ENCODE measurements around the gene CHCHD4. TPM values are rescaled to one million over a fixed set of nuclear protein-coding genes. Genes with fewer than 3 reads are reported as not detected.

The CHCHD4 gene
- total RNA-seq, 1 donor from 2014 or later = 10.8 TPM

GRCh38 chr3:14131134-14131533 is 6.5 kb upstream of the CHCHD4 start:
- Mint-ChIP-seq H3K9me3 (ENCODE audit: low read depth) (no peaks in the 10 kb centered on the region), H3K4me3 (ENCODE audit: low read depth) (no peak overlapping the region), H3K4me1 (ENCODE audit: low read depth) (peaks cover 2% of the 10 kb centered on the region), H3K27ac (no peak overlapping the region), H3K36me3 (ENCODE audit: insufficient read depth) (peaks cover 20% of the 10 kb centered on the region), H3K27me3 (no peaks in the 10 kb centered on the region)
- no peak for DNase-seq (ENCODE audit: low spot score, unreplicated experiment)
- no peak for TF ChIP-seq CTCF (IDR thresholded peaks at IDR 0.05; ENCODE audit: unreplicated experiment)

GRCh38 chr3:14130707-14131106 is 6.0 kb upstream of the CHCHD4 start:
- Mint-ChIP-seq H3K27me3 (no peaks in the 10 kb centered on the region), H3K27ac (no peak overlapping the region), H3K4me1 (ENCODE audit: low read depth) (peaks cover 6% of the 10 kb centered on the region), H3K4me3 (ENCODE audit: low read depth) (no peak overlapping the region), H3K9me3 (ENCODE audit: low read depth) (no peaks in the 10 kb centered on the region), H3K36me3 (ENCODE audit: insufficient read depth) (peaks cover 16% of the 10 kb centered on the region)
- DNase-seq (ENCODE audit: low spot score, unreplicated experiment) = no peak
- no peak for TF ChIP-seq CTCF (IDR thresholded peaks at IDR 0.05; ENCODE audit: unreplicated experiment)

GRCh38 chr3:14130230-14130629 is 5.6 kb upstream of the CHCHD4 start:
- Mint-ChIP-seq H3K4me1 (ENCODE audit: low read depth) (peaks cover 8% of the 10 kb centered on the region), H3K9me3 (ENCODE audit: low read depth) (no peaks in the 10 kb centered on the region), H3K27me3 (no peaks in the 10 kb centered on the region), H3K27ac (no peak overlapping the region), H3K36me3 (ENCODE audit: insufficient read depth) (peaks cover 16% of the 10 kb centered on the region), H3K4me3 (ENCODE audit: low read depth) (no peak overlapping the region)
- no peak for DNase-seq (ENCODE audit: low spot score, unreplicated experiment)
- TF ChIP-seq CTCF (IDR thresholded peaks at IDR 0.05; ENCODE audit: unreplicated experiment) = no peak

GRCh38 chr3:14129296-14129695 is 4.6 kb upstream of the CHCHD4 start:
- Mint-ChIP-seq H3K4me1 (ENCODE audit: low read depth) (peaks cover 8% of the 10 kb centered on the region), H3K4me3 (ENCODE audit: low read depth) (no peak overlapping the region), H3K36me3 (ENCODE audit: insufficient read depth) (peaks cover 16% of the 10 kb centered on the region), H3K27ac (no peak overlapping the region), H3K27me3 (no peaks in the 10 kb centered on the region), H3K9me3 (ENCODE audit: low read depth) (no peaks in the 10 kb centered on the region)
- no peak for DNase-seq (ENCODE audit: low spot score, unreplicated experiment)
- TF ChIP-seq CTCF (IDR thresholded peaks at IDR 0.05; ENCODE audit: unreplicated experiment) = no peak

GRCh38 chr3:14128724-14129123 is 4.1 kb upstream of the CHCHD4 start:
- Mint-ChIP-seq H3K27ac (no peak overlapping the region), H3K36me3 (ENCODE audit: insufficient read depth) (peaks cover 16% of the 10 kb centered on the region)

More at GRCh38 chr3:14128724-14129123, 4.1 kb upstream of the CHCHD4 start:
- Mint-ChIP-seq H3K9me3 (ENCODE audit: low read depth) (no peaks in the 10 kb centered on the region), H3K4me1 (ENCODE audit: low read depth) (peaks cover 10% of the 10 kb centered on the region), H3K27me3 (no peaks in the 10 kb centered on the region), H3K4me3 (ENCODE audit: low read depth) (no peak overlapping the region)
- DNase-seq (ENCODE audit: low spot score, unreplicated experiment) = no peak
- no peak for TF ChIP-seq CTCF (IDR thresholded peaks at IDR 0.05; ENCODE audit: unreplicated experiment)
